Panc1 (cell line): ENCODE results near the gene KCNC4. TPM values are rescaled to one million over a fixed set of nuclear protein-coding genes. Genes with fewer than 3 reads are reported as not detected.

Experiments
- ATAC-seq: fragments of 200-7000 bp; cut with Tn5 transposase; 2 replicates; pipeline ENCODE4 v1.9.1; 2020; ENCODE audit warnings: mild to moderate bottlenecking, moderate library complexity
- BruUV-seq: library from RNA; stranded (reverse); fragments of 400-500 nt; replicated peaks from 2 replicates; lab custom pipeline; 2021; lab: Mats Ljungman, UMichigan
- CTCF ChIA-PET: fragments of 300-600 bp; sonication (Branson Sonifier 250); formaldehyde crosslinking; loops from one replicate; lab custom pipeline; 2022; ENCODE audit warnings: antibody characterized with exemption; lab: Charles Lee
- POLR2A ChIA-PET: fragments of 300-600 bp; sonication (Branson Sonifier 250); formaldehyde crosslinking; loops from one replicate; lab custom pipeline; 2022; ENCODE audit warnings: antibody characterized with exemption; lab: Charles Lee
- DNase-seq: peaks from one replicate; pipeline ENCODE4 v3.0.0-alpha.2; 2010; ENCODE audit warnings: low read depth, low spot score
- H3K27ac ChIP-seq: 2 replicates; pipeline ENCODE4 v1.5.1; 2011; ENCODE audit warnings: mild to moderate bottlenecking, low read length, inconsistent platforms
- H3K27me3 ChIP-seq: fragments of 200-500 bp; sonication (Bioruptor generic); 2 replicates; pipeline ENCODE4 v1.6.0; 2014; ENCODE audit warnings: low read length, inconsistent platforms; ENCODE audit not compliant: control insufficient read depth, insufficient read depth
- H3K36me3 ChIP-seq: fragments of 200-500 bp; sonication (Bioruptor generic); 2 replicates; pipeline ENCODE4 v1.5.1; 2014; ENCODE audit warnings: inconsistent platforms, mild to moderate bottlenecking, low read length, moderate library complexity; ENCODE audit not compliant: control insufficient read depth, insufficient read depth
- H3K4me1 ChIP-seq: 2 replicates; pipeline ENCODE4 v1.5.1; 2011; ENCODE audit warnings: inconsistent platforms, mild to moderate bottlenecking, low read length, moderate library complexity; ENCODE audit not compliant: control insufficient read depth, insufficient read depth
- H3K4me3 ChIP-seq, 2 experiments: 2 replicates each; pipeline ENCODE4 v1.5.1; 2011 to 2012; ENCODE audit warnings: low read depth in 2 of 2, low read length in 2 of 2, mild to moderate bottlenecking in 2 of 2, inconsistent platforms in 1 of 2, moderate library complexity in 1 of 2
- H3K9me3 ChIP-seq: fragments of 200-500 bp; sonication (Bioruptor generic); 2 replicates; pipeline ENCODE4 v1.5.1; 2014; ENCODE audit warnings: low read depth, mild to moderate bottlenecking, inconsistent platforms, low read length, moderate library complexity; ENCODE audit not compliant: control insufficient read depth, insufficient read depth
- POLR2AphosphoS5 ChIP-seq: IDR thresholded peaks from 2 replicates; pipeline ENCODE4 v1.6.1; 2012; ENCODE audit warnings: mild to moderate bottlenecking, low read depth, low read length, moderate library complexity
- SIN3A ChIP-seq: IDR thresholded peaks from 2 replicates; pipeline ENCODE4 v1.6.1; 2012; ENCODE audit warnings: low read depth, mild to moderate bottlenecking, low read length, moderate library complexity, borderline replicate concordance; ENCODE audit not compliant: insufficient read depth
- TCF7L2 ChIP-seq: IDR thresholded peaks from 2 replicates; pipeline ENCODE4 v1.6.1; 2011; ENCODE audit warnings: mild to moderate bottlenecking, low read depth, low read length, inconsistent platforms
- in situ Hi-C: cut with HindIII; loops from 2 replicates; pipeline ENCODE4 v1.10.0; 2016; ENCODE audit warnings: low sequenced_read_pairs, low pct_unique_long_range_greater_than_20kb
- intact Hi-C: fragments of 100-400 bp; cut with micrococcal nuclease; formaldehyde crosslinking; loops from one replicate; pipeline ENCODE4 v1.10.0; 2022; ENCODE audit not compliant: unreplicated experiment
- total RNA-seq: library from RNA; stranded (reverse); gene quantifications from one replicate; pipeline ENCODE4 v1.2.1, GENCODE V29; 2021; ENCODE audit not compliant: unreplicated experiment
- TF ChIP-seq, protein P1 (sequence below): fragments of 450-650 bp; IDR thresholded peaks from 2 replicates; pipeline ENCODE4 v1.5.1; 2017; ENCODE audit warnings: mild to moderate bottlenecking
- TF ChIP-seq, protein P2 (sequence below), 2 experiments: IDR thresholded peaks; 2 replicates each; pipeline ENCODE4 v1.6.1; 2011 to 2012; ENCODE audit warnings: low read depth in 2 of 2, control low read depth in 1 of 2, low read length in 1 of 2, mild to moderate bottlenecking in 1 of 2, moderate library complexity in 1 of 2; ENCODE audit not compliant: insufficient read depth in 1 of 2

The KCNC4 gene
- total RNA-seq, 1 experiment from 2014 or later = 15.4 TPM

DNA sequence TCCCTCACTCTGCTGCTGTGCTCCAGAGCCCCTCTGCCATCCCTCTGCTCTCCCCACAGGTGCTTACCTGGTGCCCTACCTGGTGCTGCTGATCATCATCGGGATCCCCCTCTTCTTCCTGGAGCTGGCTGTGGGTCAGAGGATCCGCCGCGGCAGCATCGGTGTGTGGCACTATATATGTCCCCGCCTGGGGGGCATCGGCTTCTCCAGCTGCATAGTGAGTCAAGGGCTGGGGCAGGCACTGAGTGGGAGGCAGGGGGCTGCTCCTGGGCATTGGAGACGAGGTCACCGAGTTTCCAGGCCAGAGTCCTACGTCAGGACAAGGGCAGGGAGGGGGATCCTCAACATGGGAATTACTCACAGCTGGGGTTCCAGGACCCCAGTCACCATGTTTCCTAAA is 38.1 kb upstream of the KCNC4 start:
- in situ Hi-C loops (no loop called here), intact Hi-C loops (no loop called here)
- no peak for ATAC-seq
- Histone ChIP-seq H3K4me3 (no peak overlapping the region), H3K27me3 (no peaks in the 10 kb centered on the region), H3K27ac (no peak overlapping the region), H3K36me3 (no peaks in the 10 kb centered on the region), H3K4me1 (no peaks in the 10 kb centered on the region), H3K9me3 (no peaks in the 10 kb centered on the region)
- no TSS peak for BruUV-seq
- ChIA-PET CTCF (no interaction called here), POLR2A (no interaction called here)
- TF ChIP-seq SIN3A = no peak
- no peak for TF ChIP-seq POLR2AphosphoS5
- TF ChIP-seq, protein P1, sequence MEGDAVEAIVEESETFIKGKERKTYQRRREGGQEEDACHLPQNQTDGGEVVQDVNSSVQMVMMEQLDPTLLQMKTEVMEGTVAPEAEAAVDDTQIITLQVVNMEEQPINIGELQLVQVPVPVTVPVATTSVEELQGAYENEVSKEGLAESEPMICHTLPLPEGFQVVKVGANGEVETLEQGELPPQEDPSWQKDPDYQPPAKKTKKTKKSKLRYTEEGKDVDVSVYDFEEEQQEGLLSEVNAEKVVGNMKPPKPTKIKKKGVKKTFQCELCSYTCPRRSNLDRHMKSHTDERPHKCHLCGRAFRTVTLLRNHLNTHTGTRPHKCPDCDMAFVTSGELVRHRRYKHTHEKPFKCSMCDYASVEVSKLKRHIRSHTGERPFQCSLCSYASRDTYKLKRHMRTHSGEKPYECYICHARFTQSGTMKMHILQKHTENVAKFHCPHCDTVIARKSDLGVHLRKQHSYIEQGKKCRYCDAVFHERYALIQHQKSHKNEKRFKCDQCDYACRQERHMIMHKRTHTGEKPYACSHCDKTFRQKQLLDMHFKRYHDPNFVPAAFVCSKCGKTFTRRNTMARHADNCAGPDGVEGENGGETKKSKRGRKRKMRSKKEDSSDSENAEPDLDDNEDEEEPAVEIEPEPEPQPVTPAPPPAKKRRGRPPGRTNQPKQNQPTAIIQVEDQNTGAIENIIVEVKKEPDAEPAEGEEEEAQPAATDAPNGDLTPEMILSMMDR = no peak
- TF ChIP-seq, protein P2, sequence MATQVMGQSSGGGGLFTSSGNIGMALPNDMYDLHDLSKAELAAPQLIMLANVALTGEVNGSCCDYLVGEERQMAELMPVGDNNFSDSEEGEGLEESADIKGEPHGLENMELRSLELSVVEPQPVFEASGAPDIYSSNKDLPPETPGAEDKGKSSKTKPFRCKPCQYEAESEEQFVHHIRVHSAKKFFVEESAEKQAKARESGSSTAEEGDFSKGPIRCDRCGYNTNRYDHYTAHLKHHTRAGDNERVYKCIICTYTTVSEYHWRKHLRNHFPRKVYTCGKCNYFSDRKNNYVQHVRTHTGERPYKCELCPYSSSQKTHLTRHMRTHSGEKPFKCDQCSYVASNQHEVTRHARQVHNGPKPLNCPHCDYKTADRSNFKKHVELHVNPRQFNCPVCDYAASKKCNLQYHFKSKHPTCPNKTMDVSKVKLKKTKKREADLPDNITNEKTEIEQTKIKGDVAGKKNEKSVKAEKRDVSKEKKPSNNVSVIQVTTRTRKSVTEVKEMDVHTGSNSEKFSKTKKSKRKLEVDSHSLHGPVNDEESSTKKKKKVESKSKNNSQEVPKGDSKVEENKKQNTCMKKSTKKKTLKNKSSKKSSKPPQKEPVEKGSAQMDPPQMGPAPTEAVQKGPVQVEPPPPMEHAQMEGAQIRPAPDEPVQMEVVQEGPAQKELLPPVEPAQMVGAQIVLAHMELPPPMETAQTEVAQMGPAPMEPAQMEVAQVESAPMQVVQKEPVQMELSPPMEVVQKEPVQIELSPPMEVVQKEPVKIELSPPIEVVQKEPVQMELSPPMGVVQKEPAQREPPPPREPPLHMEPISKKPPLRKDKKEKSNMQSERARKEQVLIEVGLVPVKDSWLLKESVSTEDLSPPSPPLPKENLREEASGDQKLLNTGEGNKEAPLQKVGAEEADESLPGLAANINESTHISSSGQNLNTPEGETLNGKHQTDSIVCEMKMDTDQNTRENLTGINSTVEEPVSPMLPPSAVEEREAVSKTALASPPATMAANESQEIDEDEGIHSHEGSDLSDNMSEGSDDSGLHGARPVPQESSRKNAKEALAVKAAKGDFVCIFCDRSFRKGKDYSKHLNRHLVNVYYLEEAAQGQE (IDR thresholded peaks at IDR 0.05; ENCODE audit: insufficient read depth in 1 of 2, low read depth in 2 of 2, low read length in 1 of 2) = no peak
- TF ChIP-seq TCF7L2 = no peak
- DNase-seq = no peak

DNA sequence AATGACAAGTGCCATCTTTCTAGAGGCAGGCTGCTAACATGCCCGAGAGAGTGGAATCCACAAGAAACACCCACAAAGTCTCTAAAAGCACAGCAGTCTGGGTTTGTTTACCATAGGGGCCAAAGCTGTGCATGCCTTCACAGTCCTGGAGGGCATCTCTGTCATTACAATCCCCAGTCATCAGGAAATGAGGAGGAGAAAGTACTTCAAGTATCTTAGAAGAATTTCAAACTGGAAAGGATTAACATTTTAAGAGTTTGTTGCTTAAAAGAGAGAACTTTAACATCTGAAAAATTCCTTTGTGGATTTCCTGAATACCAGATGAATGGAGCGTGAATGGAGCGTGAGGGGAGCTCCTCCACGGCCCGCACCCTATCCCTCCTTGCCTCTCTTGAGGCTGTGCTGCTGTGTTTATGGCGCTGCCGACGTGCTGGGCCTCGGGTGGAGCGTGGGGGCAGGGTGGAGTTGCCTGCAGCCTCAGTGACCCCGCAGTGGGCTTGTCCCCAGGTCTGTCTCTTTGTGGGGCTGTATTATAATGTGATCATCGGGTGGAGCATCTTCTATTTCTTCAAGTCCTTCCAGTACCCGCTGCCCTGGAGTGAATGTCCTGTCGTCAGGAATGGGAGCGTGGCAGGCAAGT is 36.5 kb upstream of the KCNC4 start:
- no peak for DNase-seq
- no peaks in the 10 kb centered on the region for H3K27me3 ChIP-seq
- ChIA-PET POLR2A (no interaction called here), CTCF (no interaction called here)
- in situ Hi-C loops (no loop called here), intact Hi-C loops (no loop called here)
- no peaks in the 10 kb centered on the region for H3K9me3 ChIP-seq
- TF ChIP-seq TCF7L2 (no peak), POLR2AphosphoS5 (no peak), SIN3A (no peak)
- TF ChIP-seq, protein P2 (IDR thresholded peaks at IDR 0.05; ENCODE audit: insufficient read depth in 1 of 2, low read depth in 2 of 2, low read length in 1 of 2) = no peak
- TF ChIP-seq, protein P1 = no peak
- no peaks in the 10 kb centered on the region for H3K36me3 ChIP-seq
- BruUV-seq = no TSS peak
- no peaks in the 10 kb centered on the region for H3K4me1 ChIP-seq
- ATAC-seq = no peak
- H3K27ac ChIP-seq = no peak overlapping the region
- H3K4me3 ChIP-seq = no peak overlapping the region
